K562 treated with DMSO at 1 percent for 24 hours (cell line): ENCODE data around the gene SUFU. TPM values are rescaled to one million over a fixed set of nuclear protein-coding genes. Genes with fewer than 3 reads are reported as not detected.

Experiments used
- total RNA-seq: library from RNA; unstranded; fragments of 300-600 nt; gene quantifications from 2 replicates; pipeline ENCODE4 v1.2.3, GENCODE V29; 2022; ENCODE audit warnings: low read depth; ENCODE audit not compliant: insufficient read depth

The SUFU gene
- 9.4 and 9.8 TPM in 2 replicates for total RNA-seq

GRCh38 chr10:102503264-102504178, at the start of gene SUFU:
SUFU (plus strand) TSS chr10:102503972; CDS start chr10:102504153, 181 bp downstream.

GRCh38 chr10:102502337-102503151, 1.2 kb upstream of the SUFU start, which contains the start of gene ACTR1A:
ACTR1A (minus strand) TSS chr10:102502712; CDS start chr10:102502647, 65 bp downstream.

GRCh38 chr10:102644066-102644645, 140.4 kb downstream of the SUFU start, which contains the start of gene TRIM8:
TRIM8 (plus strand) TSS chr10:102644479; CDS start chr10:102644618, 139 bp downstream.

Other genes with a start within 250 kb of the SUFU start
- gene NFKB2, start 108.3 kb upstream of the SUFU start, total RNA-seq = 66.0 and 66.5 TPM in 2 replicates
- 1.3 and 4.7 TPM in 2 replicates for gene PSD, start 85.2 kb upstream of the SUFU start, total RNA-seq
- gene FBXL15, start 83.1 kb upstream of the SUFU start, total RNA-seq = 35.2 and 40.7 TPM in 2 replicates
- 43.0 and 47.0 TPM in 2 replicates for gene CUEDC2, start 71.4 kb upstream of the SUFU start, total RNA-seq
- 1.2 TPM in 2 replicates for gene C10orf95, start 52.4 kb upstream of the SUFU start, total RNA-seq
- gene ACTR1A, start 1.3 kb upstream of the SUFU start, total RNA-seq = 58.8 and 61.2 TPM in 2 replicates
- 29.8 and 35.9 TPM in 2 replicates for gene TRIM8, start 140.5 kb downstream of the SUFU start, total RNA-seq
- gene ARL3, start 210.4 kb downstream of the SUFU start, total RNA-seq = 5.6 and 5.7 TPM in 2 replicates
- 1.2 and 2.7 TPM in 2 replicates for gene SFXN2, start 210.7 kb downstream of the SUFU start, total RNA-seq
- gene WBP1L, start 240.0 kb downstream of the SUFU start, total RNA-seq = 26.2 and 31.8 TPM in 2 replicates